ENCODE data around the gene TMEM147. TPM values are rescaled to one million over a fixed set of nuclear protein-coding genes. Genes with fewer than 3 reads are reported as not detected.

The TMEM147 gene
- total and polyA plus RNA-seq, 7 donors: 24.5 to 123 (median 68.3) TPM

GRCh38 chr19:35511337-35511736, 34.1 kb upstream of the TMEM147 start:
- Histone ChIP-seq H3K9me3 (no peaks in the 10 kb centered on the region), H3K27ac (no peak overlapping the region), H3K27me3 (peaks cover 8 to 88% (median 61%) of the 10 kb centered on the region in 3 donors), H3K4me1 (peaks cover 0 to 15% (median 11%) of the 10 kb centered on the region in 4 donors), H3K4me3 (no peak overlapping the region), H3K36me3 (no peaks in the 10 kb centered on the region)
- intact Hi-C loops (cut with DNase I): no loop called here
- TF ChIP-seq EP300 (IDR thresholded peaks at IDR 0.05): no peak
- no peak for TF ChIP-seq CTCF (IDR thresholded peaks at IDR 0.05)
- no peak for TF ChIP-seq POLR2A (IDR thresholded peaks at IDR 0.05)
- WGBS, 2 donors: 73 to 75% methylated on average over 7 of the region's 7 CpGs
- no peak for DNase-seq

DNA sequence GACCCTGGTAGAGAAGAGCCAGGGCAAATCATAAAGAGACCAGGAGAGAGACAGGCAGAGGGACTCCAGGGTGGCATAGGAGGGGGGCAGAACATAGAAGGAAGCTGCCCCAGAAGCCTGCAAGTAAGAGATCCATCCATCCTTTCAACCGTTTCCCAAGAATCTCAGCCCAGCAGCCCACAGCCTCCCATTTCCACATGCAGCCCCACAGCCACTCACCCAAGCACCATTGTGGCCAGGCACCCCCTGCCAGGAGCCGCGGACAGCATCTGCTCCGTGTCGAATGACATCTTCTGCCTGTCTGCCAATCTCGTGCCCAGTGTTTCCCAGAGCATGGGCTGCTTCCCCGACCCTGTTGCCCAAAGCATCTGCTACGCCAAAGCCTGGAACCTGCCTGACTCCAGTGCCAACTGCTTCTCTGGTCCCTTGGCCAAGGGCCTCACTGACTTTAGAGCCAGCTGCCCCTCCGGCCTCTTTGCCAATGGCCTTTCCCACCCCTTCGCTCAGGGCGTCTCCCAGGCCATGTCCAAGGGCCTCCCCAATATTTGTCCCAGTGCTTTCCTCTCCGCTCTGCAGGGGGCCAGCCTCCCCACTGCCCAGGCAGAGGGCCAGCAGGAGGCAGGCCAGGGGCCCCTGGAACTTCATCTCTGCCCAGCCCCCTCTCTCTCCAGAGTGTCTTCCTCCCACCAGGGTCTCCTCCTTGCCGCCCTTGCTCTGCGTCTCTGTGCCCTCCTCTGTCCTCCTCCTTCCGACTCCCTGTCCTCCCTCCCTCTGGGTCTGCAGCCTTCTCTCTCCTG, 32.4 kb upstream of the TMEM147 start:
- TF ChIP-seq EP300 (IDR thresholded peaks at IDR 0.05) (no peak), POLR2AphosphoS5 (IDR thresholded peaks at IDR 0.05) (no peak), CTCF (IDR thresholded peaks at IDR 0.05) (no peak), POLR2A (IDR thresholded peaks at IDR 0.05) (no peak)
- Histone ChIP-seq H3K27ac (no peak overlapping the region), H3K27me3 (peaks cover 8 to 73% (median 51%) of the 10 kb centered on the region in 3 donors), H3K9me3 (no peaks in the 10 kb centered on the region), H3K4me3 (no peak overlapping the region), H3K36me3 (no peaks in the 10 kb centered on the region), H3K4me1 (peaks cover 0 to 15% (median 11%) of the 10 kb centered on the region in 4 donors)
- DNase-seq: no peak
- intact Hi-C loops (cut with DNase I): no loop called here
- WGBS, 2 donors: 86 to 88% methylated on average over 15 of the region's 15 CpGs

DNA sequence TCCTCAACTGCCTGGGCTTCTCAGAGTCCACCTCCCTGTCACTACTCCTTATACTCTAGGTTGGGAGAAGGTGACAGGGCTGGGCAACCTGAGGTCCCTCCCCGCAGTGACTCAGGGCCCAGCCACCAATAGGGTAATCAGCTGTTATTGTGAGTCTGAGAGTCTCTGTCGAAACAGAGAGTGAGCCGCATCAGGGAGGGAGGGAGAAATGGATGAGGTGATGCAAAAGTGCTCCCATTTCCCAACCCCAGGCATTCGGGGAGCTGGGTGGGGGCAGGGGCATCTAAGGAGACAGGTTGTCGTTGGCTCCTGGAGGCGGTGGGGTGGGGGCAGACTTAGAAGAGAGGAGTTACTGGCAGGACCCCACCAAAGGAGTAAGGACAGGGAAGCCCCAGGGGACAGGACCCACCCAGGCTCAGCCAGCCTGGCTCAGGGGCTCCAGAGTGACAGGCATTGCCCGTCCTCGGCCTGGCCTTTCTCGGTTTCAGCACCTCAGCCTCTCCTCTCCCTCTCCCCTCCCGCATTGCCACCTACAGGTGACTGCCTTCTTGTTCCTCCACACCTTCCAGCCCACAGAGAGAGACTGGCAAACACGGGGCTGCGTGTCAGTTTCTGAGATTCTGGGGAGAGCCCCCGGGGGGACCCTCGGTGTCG, 31.7 kb upstream of the TMEM147 start, which contains the start of gene DMKN:
DMKN (minus strand) TSS at position 22 of the 654 bp plus-strand sequence. CDS start 174 bp downstream, outside the sequence.
- peaks cover 8 to 66% (median 49%) of the 10 kb centered on the region in 3 donors for H3K27me3 ChIP-seq
- H3K4me1 ChIP-seq: peaks cover 0 to 15% (median 11%) of the 10 kb centered on the region in 4 donors
- H3K9me3 ChIP-seq: no peaks in the 10 kb centered on the region
- TF ChIP-seq EP300 (IDR thresholded peaks at IDR 0.05) (no peak), CTCF (IDR thresholded peaks at IDR 0.05) (no peak), POLR2A (IDR thresholded peaks at IDR 0.05) (no peak), POLR2AphosphoS5 (IDR thresholded peaks at IDR 0.05) (no peak)
- intact Hi-C loops (cut with DNase I): no loop called here
- no peak for DNase-seq
- no peaks in the 10 kb centered on the region for H3K36me3 ChIP-seq
- 31 to 33% methylated on average over 15 of the region's 15 CpGs for WGBS, 2 donors
- no peak within 1 kb of the TSS for H3K4me3 ChIP-seq
- no peak within 1 kb of the TSS for H3K27ac ChIP-seq

- no peaks in the 10 kb centered on the region for H3K9me3 ChIP-seq
- H3K4me1 ChIP-seq: peaks cover 0 to 15% (median 11%) of the 10 kb centered on the region in 4 donors
- peaks cover 8 to 60% (median 45%) of the 10 kb centered on the region in 3 donors for H3K27me3 ChIP-seq
- intact Hi-C loops (cut with DNase I): no loop called here
- 25 to 33% methylated on average over 20 of the region's 20 CpGs for WGBS, 2 donors
- no peaks in the 10 kb centered on the region for H3K36me3 ChIP-seq
- TF ChIP-seq POLR2AphosphoS5 (IDR thresholded peaks at IDR 0.05): no peak
- TF ChIP-seq POLR2A (IDR thresholded peaks at IDR 0.05): no peak
- TF ChIP-seq EP300 (IDR thresholded peaks at IDR 0.05): no peak
- no peak for TF ChIP-seq CTCF (IDR thresholded peaks at IDR 0.05)
- no peak overlapping the region for H3K27ac ChIP-seq
- DNase-seq: no peak
- H3K4me3 ChIP-seq: no peak overlapping the region
These were observed 31.1 kb upstream of the TMEM147 start for GRCh38 chr19:35514282-35514809.
